Measurements from ENCODE around the gene PRADC1.

DNA sequence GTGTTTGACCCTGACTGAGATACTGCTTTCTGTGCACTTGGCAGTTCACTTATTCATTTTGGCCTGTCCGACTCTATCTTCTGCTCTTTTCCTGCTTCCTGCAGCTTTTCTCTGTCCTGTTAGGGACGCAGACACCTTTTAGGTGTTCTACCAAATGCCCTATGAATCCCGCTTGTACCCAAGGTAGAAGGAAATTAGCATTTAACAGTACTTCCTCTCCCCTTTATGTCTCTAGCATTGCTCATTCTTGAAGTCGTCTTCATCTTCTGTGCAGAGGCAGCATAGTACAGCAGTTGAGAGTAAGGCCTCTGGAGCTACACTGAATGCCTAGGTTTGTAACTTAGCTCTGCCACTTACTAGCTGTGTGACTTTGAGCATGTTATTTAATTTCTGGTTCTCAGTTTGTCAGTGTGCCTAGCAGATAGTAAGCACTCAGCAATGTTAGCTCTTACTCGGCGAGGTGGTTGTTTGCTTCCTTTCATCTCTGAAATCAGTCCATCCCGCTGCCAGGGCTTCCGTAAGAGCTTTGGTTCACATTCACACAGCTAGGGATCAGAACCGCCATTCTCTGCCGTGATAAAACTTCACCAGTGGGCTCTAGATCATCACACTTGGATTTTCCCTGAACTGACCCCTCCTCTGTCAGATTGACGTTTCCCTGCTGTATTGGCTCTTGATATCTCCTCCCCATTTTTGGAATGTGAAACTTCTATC, 2.4 kb upstream of the PRADC1 start:
- TF ChIP-seq POLR2AphosphoS5 (IDR thresholded peaks at IDR 0.05; ENCODE audit: low read depth, low read length) (no peak), SIN3A (IDR thresholded peaks at IDR 0.05; ENCODE audit: borderline replicate concordance, insufficient read depth, low read length) (no peak), TAF1 (IDR thresholded peaks at IDR 0.05; ENCODE audit: borderline replicate concordance, insufficient read depth, low read length) (no peak)
- TF ChIP-seq, protein P1, sequence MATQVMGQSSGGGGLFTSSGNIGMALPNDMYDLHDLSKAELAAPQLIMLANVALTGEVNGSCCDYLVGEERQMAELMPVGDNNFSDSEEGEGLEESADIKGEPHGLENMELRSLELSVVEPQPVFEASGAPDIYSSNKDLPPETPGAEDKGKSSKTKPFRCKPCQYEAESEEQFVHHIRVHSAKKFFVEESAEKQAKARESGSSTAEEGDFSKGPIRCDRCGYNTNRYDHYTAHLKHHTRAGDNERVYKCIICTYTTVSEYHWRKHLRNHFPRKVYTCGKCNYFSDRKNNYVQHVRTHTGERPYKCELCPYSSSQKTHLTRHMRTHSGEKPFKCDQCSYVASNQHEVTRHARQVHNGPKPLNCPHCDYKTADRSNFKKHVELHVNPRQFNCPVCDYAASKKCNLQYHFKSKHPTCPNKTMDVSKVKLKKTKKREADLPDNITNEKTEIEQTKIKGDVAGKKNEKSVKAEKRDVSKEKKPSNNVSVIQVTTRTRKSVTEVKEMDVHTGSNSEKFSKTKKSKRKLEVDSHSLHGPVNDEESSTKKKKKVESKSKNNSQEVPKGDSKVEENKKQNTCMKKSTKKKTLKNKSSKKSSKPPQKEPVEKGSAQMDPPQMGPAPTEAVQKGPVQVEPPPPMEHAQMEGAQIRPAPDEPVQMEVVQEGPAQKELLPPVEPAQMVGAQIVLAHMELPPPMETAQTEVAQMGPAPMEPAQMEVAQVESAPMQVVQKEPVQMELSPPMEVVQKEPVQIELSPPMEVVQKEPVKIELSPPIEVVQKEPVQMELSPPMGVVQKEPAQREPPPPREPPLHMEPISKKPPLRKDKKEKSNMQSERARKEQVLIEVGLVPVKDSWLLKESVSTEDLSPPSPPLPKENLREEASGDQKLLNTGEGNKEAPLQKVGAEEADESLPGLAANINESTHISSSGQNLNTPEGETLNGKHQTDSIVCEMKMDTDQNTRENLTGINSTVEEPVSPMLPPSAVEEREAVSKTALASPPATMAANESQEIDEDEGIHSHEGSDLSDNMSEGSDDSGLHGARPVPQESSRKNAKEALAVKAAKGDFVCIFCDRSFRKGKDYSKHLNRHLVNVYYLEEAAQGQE (IDR thresholded peaks at IDR 0.05; ENCODE audit: insufficient read depth in 1 of 2, low read depth in 2 of 2, low read length in 2 of 2) = no peak
